IMR-90 (cell line): Measurements from ENCODE around the gene MYOM1. TPM values are rescaled to one million over a fixed set of nuclear protein-coding genes. Genes with fewer than 3 reads are reported as not detected.

ENCODE experiments used
- ATAC-seq: fragments of 200-7000 bp; cut with Tn5 transposase; 2 replicates; pipeline ENCODE4 v1.9.1; 2020; ENCODE audit warnings: low read depth, mild to moderate bottlenecking, moderate library complexity
- BruUV-seq: library from RNA; stranded (reverse); fragments of 400-500 nt; replicated peaks from 2 replicates; lab custom pipeline; 2021; lab: Mats Ljungman, UMichigan
- CTCF ChIA-PET: fragments of 300-600 bp; formaldehyde crosslinking; extraction: SDS; loops from one replicate; lab custom pipeline; 2021; ENCODE audit warnings: antibody characterized with exemption; lab: Yijun Ruan, JAX
- POLR2A ChIA-PET: fragments of 300-600 bp; sonication (Branson Sonifier 250); formaldehyde crosslinking; loops from one replicate; lab custom pipeline; 2022; ENCODE audit warnings: antibody characterized with exemption; ENCODE audit not compliant: unreplicated experiment; lab: Charles Lee
- DNase-seq: peaks from one replicate; pipeline ENCODE4 v3.0.0; 2013
- H2AFZ ChIP-seq: replicated peaks from 2 replicates; pipeline ENCODE3; 2013; ENCODE audit warnings: low read length, mild to moderate bottlenecking; ENCODE audit not compliant: poor library complexity
- H2AK5ac ChIP-seq: 2 replicates; pipeline ENCODE4 v1.6.1; 2013; ENCODE audit warnings: low read depth, low read length, inconsistent platforms
- H2AK9ac ChIP-seq: replicated peaks from 2 replicates; pipeline ENCODE3; 2013; ENCODE audit warnings: mild to moderate bottlenecking, low read depth, low read length, moderate library complexity; ENCODE audit not compliant: poor library complexity
- H2BK120ac ChIP-seq: 2 replicates; pipeline ENCODE4 v1.6.1; 2013; ENCODE audit warnings: low read depth, low read length, inconsistent platforms
- H2BK15ac ChIP-seq: 3 replicates; pipeline ENCODE4 v1.6.1; 2013; ENCODE audit warnings: low read depth, low read length, inconsistent platforms
- H2BK20ac ChIP-seq: 2 replicates; pipeline ENCODE4 v1.6.1; 2013; ENCODE audit warnings: low read depth, mild to moderate bottlenecking, inconsistent platforms, low read length, moderate library complexity
- H2BK5ac ChIP-seq: 2 replicates; pipeline ENCODE4 v1.6.1; 2013; ENCODE audit warnings: mild to moderate bottlenecking, low read depth, low read length, inconsistent platforms; ENCODE audit not compliant: poor library complexity, severe bottlenecking
- H3K14ac ChIP-seq: replicated peaks from 2 replicates; pipeline ENCODE4 v1.6.1; 2013; ENCODE audit warnings: low read depth, low read length, inconsistent platforms
- H3K18ac ChIP-seq: 2 replicates; pipeline ENCODE4 v1.6.1; 2013; ENCODE audit warnings: low read depth, low read length, control low read depth
- H3K23ac ChIP-seq: 2 replicates; pipeline ENCODE4 v1.6.1; 2013; ENCODE audit warnings: low read depth, low read length, inconsistent platforms
- H3K27ac ChIP-seq: 2 replicates; pipeline ENCODE4 v1.5.1; 2013; ENCODE audit warnings: mild to moderate bottlenecking, control low read depth, low read length; ENCODE audit not compliant: insufficient read depth
- H3K27me3 ChIP-seq: 2 replicates; pipeline ENCODE4 v1.6.1; 2013; ENCODE audit warnings: low read length; ENCODE audit not compliant: control insufficient read depth, insufficient read depth
- H3K36me3 ChIP-seq: 2 replicates; pipeline ENCODE4 v1.6.1; 2013; ENCODE audit warnings: low read length, mixed read lengths; ENCODE audit not compliant: control insufficient read depth, insufficient read depth
- H3K4ac ChIP-seq: 2 replicates; pipeline ENCODE4 v1.6.1; 2013; ENCODE audit warnings: low read depth, low read length, inconsistent platforms
- H3K4me1 ChIP-seq: 2 replicates; pipeline ENCODE4 v1.6.1; 2013; ENCODE audit warnings: low read length, mixed read lengths; ENCODE audit not compliant: control insufficient read depth, insufficient read depth
- H3K4me2 ChIP-seq: 2 replicates; pipeline ENCODE4 v1.6.1; 2013; ENCODE audit warnings: low read depth, mild to moderate bottlenecking, control low read depth, low read length, moderate library complexity
- H3K4me3 ChIP-seq: 2 replicates; pipeline ENCODE4 v1.5.1; 2013; ENCODE audit warnings: low read depth, mild to moderate bottlenecking, control low read depth, low read length, moderate library complexity; ENCODE audit not compliant: insufficient read depth
- H3K56ac ChIP-seq: 2 replicates; pipeline ENCODE4 v1.6.1; 2013; ENCODE audit warnings: low read length, inconsistent platforms; ENCODE audit not compliant: insufficient read depth; ENCODE audit errors: extremely low read depth
- H3K79me1 ChIP-seq, 2 experiments: 2 replicates each; pipeline ENCODE4 v1.6.1; 2013; ENCODE audit warnings: low read length in 2 of 2, inconsistent platforms in 1 of 2, low read depth in 1 of 2
- H3K9ac ChIP-seq: 2 replicates; pipeline ENCODE4 v1.6.1; 2013; ENCODE audit warnings: low read depth, low read length, control low read depth
- H3K9me1 ChIP-seq: 2 replicates; pipeline ENCODE4 v1.6.1; 2013; ENCODE audit warnings: low read length, inconsistent platforms; ENCODE audit not compliant: insufficient read depth
- H3K9me3 ChIP-seq: 2 replicates; pipeline ENCODE4 v1.6.1; 2013; ENCODE audit warnings: low read length; ENCODE audit not compliant: control insufficient read depth, insufficient read depth
- H4K20me1 ChIP-seq: 2 replicates; pipeline ENCODE4 v1.6.1; 2013; ENCODE audit warnings: low read length, inconsistent platforms; ENCODE audit not compliant: insufficient read depth
- H4K5ac ChIP-seq: 2 replicates; pipeline ENCODE4 v1.6.1; 2013; ENCODE audit warnings: mild to moderate bottlenecking, low read depth, low read length, control low read depth
- H4K8ac ChIP-seq, 2 experiments: 2 replicates each; pipeline ENCODE4 v1.6.1; 2013; ENCODE audit warnings: low read depth in 2 of 2, low read length in 2 of 2, control low read depth in 1 of 2, inconsistent platforms in 1 of 2
- H4K91ac ChIP-seq: 2 replicates; pipeline ENCODE4 v1.6.1; 2013; ENCODE audit warnings: low read depth, low read length, inconsistent platforms; ENCODE audit not compliant: insufficient read depth
- BHLHE40 ChIP-seq: fragments of 150-350 bp; IDR thresholded peaks from 2 replicates; pipeline ENCODE4 v1.6.1; 2016; ENCODE audit warnings: mild to moderate bottlenecking, low read depth, low read length
- CTCF ChIP-seq: conservative IDR thresholded peaks from 2 replicates; pipeline ENCODE4 v1.5.1; 2012; ENCODE audit warnings: mild to moderate bottlenecking, low read depth, low read length, improper control_type of control experiment
- ELK1 ChIP-seq: fragments of 150-350 bp; IDR thresholded peaks from 2 replicates; pipeline ENCODE4 v1.6.1; 2016; ENCODE audit warnings: low read depth, mild to moderate bottlenecking, low read length, moderate library complexity, borderline replicate concordance
- MAZ ChIP-seq: IDR thresholded peaks from 2 replicates; pipeline ENCODE4 v1.6.1; 2012; ENCODE audit warnings: low read depth, mild to moderate bottlenecking, low read length, improper control_type of control experiment, moderate library complexity, borderline replicate concordance
- NFE2L2 ChIP-seq: fragments of 150-350 bp; IDR thresholded peaks from 2 replicates; pipeline ENCODE4 v1.6.1; 2016; ENCODE audit warnings: low read depth, mild to moderate bottlenecking, low read length
- RCOR1 ChIP-seq: IDR thresholded peaks from 2 replicates; pipeline ENCODE4 v1.6.1; 2012; ENCODE audit warnings: mild to moderate bottlenecking, low read length, improper control_type of control experiment; ENCODE audit not compliant: insufficient replicate concordance
- RFX5 ChIP-seq: IDR thresholded peaks from 2 replicates; pipeline ENCODE4 v1.8.0; 2012; ENCODE audit warnings: low read depth, mild to moderate bottlenecking, low read length, moderate library complexity
- WGBS, 2 experiments: methylation state at CpG; one replicate each; pipeline versions ENCODE4 v1.1.5 to v1.1.7; 2013; ENCODE audit warnings: missing lambda C conversion rate in 2 of 2; ENCODE audit not compliant: insufficient read length in 1 of 2; ENCODE audit errors: extremely low coverage in 2 of 2; 5-methylcytosine and 5-hydroxymethylcytosine counted together
- dilution Hi-C: fragments of 300-500 bp; cut with HindIII; formaldehyde crosslinking; loops from one replicate; pipeline ENCODE4 v1.14.3; 2018; ENCODE audit warnings: low sequenced_read_pairs; ENCODE audit not compliant: unreplicated experiment
- in situ Hi-C: fragments of 300-500 bp; cut with MboI; formaldehyde crosslinking; loops from 3 replicates; pipeline ENCODE4 v1.14.3; 2019; ENCODE audit warnings: low sequenced_read_pairs, inconsistent platforms, mixed read lengths
- intact Hi-C: fragments of 100-400 bp; cut with micrococcal nuclease; formaldehyde crosslinking; loops from 2 replicates; pipeline ENCODE4 v1.10.0; 2022
- polyA plus RNA-seq, 3 experiments: library from polyadenylated mRNA; depleted of rRNA; stranded (reverse); fragments of >200 nt; gene quantifications; 2 replicates each; pipeline ENCODE4 v1.2.3, GENCODE V29; 2012; ENCODE audit warnings: low replicate concordance in 1 of 3
- total RNA-seq: library from RNA; depleted of rRNA; stranded (reverse); fragments of >200 nt; gene quantifications from 2 replicates; pipeline ENCODE4 v1.2.3, GENCODE V29; 2012

Gene MYOM1
- total and polyA plus RNA-seq, 2 of the 4 experiments (the other 2 are of a cell fraction): under 0.01 to 0.10 TPM

- no peaks in the 10 kb centered on the region for H4K20me1 ChIP-seq
- TF ChIP-seq RFX5 (no peak), NFE2L2 (no peak), CTCF (no peak), ELK1 (no peak), MAZ (no peak), RCOR1 (no peak), BHLHE40 (no peak)
- no peak overlapping the region for H3K23ac ChIP-seq
- in situ Hi-C loops: no loop called here
- dilution Hi-C loops: no loop called here
- no peak overlapping the region for H3K4me3 ChIP-seq
- no peaks in the 10 kb centered on the region for H3K79me1 ChIP-seq
- intact Hi-C loops: no loop called here
- no peak overlapping the region for H2AK5ac ChIP-seq
- BruUV-seq: no TSS peak
- H4K91ac ChIP-seq: no peak overlapping the region
- no peak overlapping the region for H3K4me2 ChIP-seq
- H3K4ac ChIP-seq: no peak overlapping the region
- no peaks in the 10 kb centered on the region for H3K4me1 ChIP-seq
- CTCF ChIA-PET: interaction anchor here (1.3 kb wide), 1 partner anchor 8 kb away, joined by 4 read pairs; no protein-coding TSS in a partner anchor
- no peaks in the 10 kb centered on the region for H3K9me1 ChIP-seq
- no peak overlapping the region for H4K5ac ChIP-seq
- no peak overlapping the region for H3K18ac ChIP-seq
- 78% methylated on average over 5 of the region's 6 CpGs; no CpG with 5 or more reads in 1 of the 2 experiments for WGBS, 2 experiments
- H3K27me3 ChIP-seq: peaks cover 7% of the 10 kb centered on the region
- no peak overlapping the region for H3K27ac ChIP-seq
- no peak overlapping the region for H2AK9ac ChIP-seq
- DNase-seq: no peak
- no peak overlapping the region for H2BK120ac ChIP-seq
- H2AFZ ChIP-seq: no peak overlapping the region
- POLR2A ChIA-PET: no interaction called here
- no peak for ATAC-seq
- no peak overlapping the region for H3K9ac ChIP-seq
- H3K56ac ChIP-seq: no peak overlapping the region
- no peak overlapping the region for H2BK15ac ChIP-seq
- H3K14ac ChIP-seq: no peak overlapping the region
- no peaks in the 10 kb centered on the region for H3K9me3 ChIP-seq
- no peak overlapping the region for H2BK5ac ChIP-seq
- H3K36me3 ChIP-seq: no peaks in the 10 kb centered on the region
- H4K8ac ChIP-seq: no peak overlapping the region
- no peak overlapping the region for H2BK20ac ChIP-seq
Observed at GRCh38 chr18:3226048-3226447, 6.3 kb upstream of the MYOM1 start.
